OCI-LY7 (cell line): ENCODE measurements around the gene CFAP90.

ENCODE experiments used
- CTCF ChIP-seq: fragments of 200-600 bp; sonication (generic); conservative IDR thresholded peaks from 2 replicates; pipeline ENCODE4 v1.5.1; 2014; ENCODE audit warnings: mild to moderate bottlenecking, antibody characterized with exemption, low read length, moderate library complexity, mixed read lengths
- EZH2phosphoT487 ChIP-seq: fragments of 200-600 bp; sonication (generic); IDR thresholded peaks from 2 replicates; pipeline ENCODE4 v1.6.1; 2018; ENCODE audit warnings: low read depth, borderline replicate concordance, mild to moderate bottlenecking, mixed run types, antibody characterized with exemption, low read length, moderate library complexity, mixed read lengths

DNA sequence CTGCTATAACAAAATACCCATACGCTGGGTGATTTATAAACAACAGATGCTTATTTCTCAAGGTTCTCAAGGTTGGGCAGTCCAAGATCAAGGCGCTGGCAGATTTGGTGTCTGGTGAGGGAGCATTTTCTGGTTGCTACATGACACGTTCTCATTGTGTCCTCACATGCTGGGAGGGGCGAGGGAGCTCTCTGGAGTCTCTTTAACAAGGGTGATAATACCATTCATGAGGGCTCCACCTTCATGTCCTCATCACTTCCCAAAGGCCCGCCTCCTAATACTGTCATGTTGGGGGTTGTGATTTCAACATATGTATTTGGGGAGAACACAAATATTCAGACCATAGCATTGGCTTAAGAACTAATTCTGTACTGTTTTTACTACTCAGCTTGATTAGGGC, 4.6 kb downstream of the CFAP90 start:
- TF ChIP-seq CTCF = no peak
- TF ChIP-seq EZH2phosphoT487 = no peak
